ENCODE data around the gene PITPNM1.
"Not testable (repeated sequence)": the region's sequence is repeated elsewhere in the genome, so short reads cannot be mapped to it uniquely, and the experiment has no call there.

PITPNM1 gene

DNA sequence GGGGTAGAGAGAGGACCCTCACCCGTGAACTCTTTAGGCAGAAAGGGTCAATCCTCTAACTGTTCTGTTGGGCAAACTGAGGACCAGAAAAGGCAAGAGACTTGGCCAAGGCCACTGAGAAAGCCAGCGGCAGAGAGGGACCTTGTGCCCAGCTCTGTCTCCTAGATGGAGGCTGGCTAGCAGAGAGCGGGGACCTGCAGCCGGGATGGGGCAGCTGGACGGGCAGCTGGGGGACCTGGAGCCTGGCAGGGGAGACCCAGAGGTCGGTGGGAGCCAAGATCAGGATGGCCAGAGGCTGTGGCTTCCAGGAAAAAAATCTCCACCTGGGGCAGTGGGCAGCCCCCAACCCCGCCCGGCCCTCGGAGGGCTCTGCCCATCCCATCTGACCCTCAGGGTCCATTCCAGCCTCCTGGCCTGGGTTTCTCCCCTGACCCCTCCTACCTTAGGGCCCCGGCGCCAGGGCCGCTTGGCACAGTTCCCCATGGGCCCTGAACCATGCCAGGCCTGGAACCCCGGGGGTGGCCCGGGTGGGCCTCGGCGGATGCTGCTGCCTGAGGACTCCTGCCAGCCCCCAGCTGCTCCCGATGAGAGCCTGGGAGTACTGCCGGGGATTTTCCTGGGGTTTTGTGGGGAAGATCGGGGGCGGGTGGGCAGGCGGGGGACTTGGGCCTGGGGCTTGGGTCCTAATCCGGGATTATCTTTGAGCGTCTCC is 17.8 kb upstream of the PITPNM1 start, which contains the start of gene CABP2:
CABP2 (minus strand) TSS at position 603 of the 712 bp plus-strand sequence; CDS start at position 483, 120 bp downstream.
- no peak for DNase-seq

GRCh38 chr11:67522338-67522737 is 17.2 kb upstream of the PITPNM1 start:
- DNase-seq = no peak

GRCh38 chr11:67521924-67522323 is 16.8 kb upstream of the PITPNM1 start:
- no peak for DNase-seq

DNA sequence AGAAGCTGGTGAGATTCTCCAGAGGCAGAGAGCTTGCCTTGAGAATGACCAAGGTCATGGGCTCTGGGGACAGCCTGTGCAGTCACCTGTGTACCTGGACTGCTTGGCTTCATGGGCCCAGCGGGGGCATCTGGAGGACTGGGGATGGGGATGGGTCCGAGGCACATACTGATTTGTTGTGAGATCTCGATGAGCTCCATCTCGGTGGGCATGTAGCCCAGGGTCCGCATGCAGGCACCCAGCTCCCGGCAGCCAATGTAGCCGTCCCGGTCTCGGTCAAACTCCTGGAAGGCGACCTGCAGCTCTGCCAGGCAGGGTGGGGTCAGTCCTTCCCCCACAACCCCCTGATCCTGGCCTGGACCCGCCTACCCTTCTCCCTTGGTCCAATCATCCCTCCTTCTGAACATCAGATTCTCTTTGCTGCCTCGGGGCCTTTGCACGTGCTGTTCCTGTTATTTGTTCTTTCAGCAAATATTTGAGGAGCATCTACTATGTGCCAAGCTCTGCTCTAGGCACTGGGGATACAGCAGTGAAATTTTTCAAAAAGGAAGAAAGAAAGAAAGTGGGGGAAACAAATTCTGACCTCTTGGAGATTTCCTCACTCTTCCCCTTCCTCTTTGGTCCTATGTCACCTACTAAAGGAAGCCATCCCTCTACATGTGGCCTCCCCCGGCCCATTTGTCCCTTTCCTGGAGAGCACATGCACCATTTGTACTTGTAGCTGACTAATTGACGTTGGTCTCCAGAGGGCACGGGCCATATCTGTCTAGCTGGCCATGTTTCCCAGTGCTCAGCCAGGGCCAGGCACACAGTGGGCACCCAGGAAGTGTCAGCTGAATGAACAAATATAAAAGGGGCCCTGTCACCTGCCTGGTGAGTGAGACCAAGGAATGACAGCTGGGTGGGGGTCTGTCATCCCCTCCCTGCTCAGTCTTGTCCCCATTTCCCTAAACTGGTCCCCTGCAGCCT is 16.0 kb upstream of the PITPNM1 start:
- no peak for DNase-seq

- DNase-seq = no peak
These were observed 14.6 kb upstream of the PITPNM1 start for GRCh38 chr11:67519726-67520125.

DNA sequence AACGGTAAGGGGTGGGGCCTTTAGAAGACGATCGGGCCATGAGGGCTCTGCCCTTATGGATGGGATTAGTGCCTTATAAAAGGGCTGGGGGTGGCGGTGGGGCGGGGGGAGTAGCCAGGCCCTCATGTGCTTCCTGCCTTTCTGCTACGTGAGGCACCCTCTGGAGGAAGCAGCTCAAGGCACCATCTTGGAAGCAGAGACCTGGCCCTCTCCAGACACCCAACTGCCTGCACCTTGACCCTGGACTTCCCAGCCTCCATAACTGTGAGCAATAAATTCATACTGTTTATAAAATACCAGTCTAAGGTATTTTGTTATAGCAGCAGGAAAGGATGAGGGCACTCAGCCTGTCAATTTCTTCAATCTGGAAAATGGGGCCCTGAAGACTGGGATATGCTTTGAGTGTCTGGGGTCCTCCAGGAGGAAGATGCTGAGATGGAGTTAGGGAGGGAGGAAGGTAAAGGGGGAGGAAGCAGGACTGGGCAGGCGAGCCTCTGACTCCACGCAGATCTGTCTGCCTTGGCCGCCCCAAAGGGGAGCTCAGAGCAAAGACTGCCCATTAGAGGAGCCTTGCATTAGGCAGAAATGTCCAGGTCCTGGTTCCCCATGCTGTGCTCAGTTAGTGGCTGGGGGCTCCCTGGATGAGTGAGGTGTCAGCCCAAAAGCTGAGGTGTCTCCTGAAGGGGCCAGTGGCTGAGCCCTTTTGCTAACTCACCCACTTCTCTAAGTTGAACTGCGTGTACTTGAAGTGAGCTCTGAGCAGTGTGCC is 12.8 kb upstream of the PITPNM1 start:
- DNase-seq = no peak

GRCh38 chr11:67516806-67517205 is 11.6 kb upstream of the PITPNM1 start:
- no peak for DNase-seq

DNA sequence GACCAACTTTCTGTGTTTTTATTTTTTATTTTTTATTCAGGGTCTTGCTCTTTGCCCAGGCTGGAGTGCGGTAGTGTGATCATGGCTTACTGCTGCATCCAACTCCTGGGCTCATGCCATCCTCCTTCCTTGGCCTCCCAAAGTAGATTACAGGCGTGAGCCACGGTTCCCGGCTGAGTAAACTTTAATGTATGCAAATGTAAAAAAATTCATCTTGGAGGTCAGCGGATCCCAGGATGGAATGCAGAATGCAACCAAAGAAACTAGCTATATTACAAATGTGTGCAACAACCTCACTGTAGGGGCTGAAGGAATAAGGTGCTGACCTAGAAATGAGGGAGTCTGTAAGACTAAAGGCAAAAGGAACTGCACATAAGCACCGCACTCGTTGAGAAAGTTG is 9.0 kb upstream of the PITPNM1 start:
- DNase-seq = no peak

- DNase-seq = not testable (repeated sequence)
These were observed 6.4 kb upstream of the PITPNM1 start for GRCh38 chr11:67511558-67511957.

DNA sequence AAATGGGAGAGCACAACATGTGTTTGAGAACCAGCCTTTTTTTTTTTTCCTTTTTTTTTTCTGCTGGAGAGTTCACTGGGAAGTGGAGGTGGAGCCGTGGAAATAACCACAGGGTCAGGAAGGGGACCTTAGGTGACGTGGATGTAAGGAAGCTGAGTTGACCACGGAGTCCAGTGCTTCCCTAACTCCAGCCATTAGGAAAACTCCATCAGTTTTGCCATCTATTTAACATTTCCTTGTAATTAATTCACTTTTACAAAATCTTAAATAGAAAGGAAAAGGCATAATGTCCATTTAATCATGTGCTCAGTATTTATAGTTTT is 4.8 kb upstream of the PITPNM1 start:
- no peak for DNase-seq

DNA sequence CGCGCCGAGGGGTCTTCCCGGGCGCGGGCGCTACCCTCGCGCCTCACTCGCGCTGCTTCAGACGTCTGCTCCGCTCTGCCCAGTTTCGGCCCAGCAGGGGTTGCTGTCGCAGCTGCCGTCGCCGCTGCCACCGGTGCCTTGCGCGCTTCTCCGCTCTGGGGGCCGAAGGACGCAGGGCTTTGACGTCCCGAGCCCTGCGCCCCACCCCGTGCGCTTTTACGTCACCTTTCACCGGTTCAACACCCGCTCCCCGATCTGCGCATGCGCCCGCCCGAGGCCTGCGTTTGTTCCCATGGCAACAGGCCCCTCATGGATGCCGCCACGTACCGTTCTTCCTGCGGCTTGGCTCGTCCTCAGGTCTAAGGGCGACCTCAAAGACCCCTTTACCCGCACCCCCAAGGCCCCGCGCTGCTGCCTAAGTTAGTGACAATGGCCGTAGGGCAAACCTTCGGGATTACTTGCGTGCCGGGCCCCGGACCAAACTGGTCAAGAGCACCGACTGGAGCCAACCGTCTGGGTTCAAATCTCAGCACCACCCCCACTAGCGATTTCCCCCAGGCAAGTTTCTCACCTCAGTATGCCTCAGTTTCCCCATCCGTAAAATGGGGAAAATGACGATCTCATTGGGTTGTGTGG is 3.4 kb upstream of the PITPNM1 start:
- peak; percentile 100 for DNase-seq

DNA sequence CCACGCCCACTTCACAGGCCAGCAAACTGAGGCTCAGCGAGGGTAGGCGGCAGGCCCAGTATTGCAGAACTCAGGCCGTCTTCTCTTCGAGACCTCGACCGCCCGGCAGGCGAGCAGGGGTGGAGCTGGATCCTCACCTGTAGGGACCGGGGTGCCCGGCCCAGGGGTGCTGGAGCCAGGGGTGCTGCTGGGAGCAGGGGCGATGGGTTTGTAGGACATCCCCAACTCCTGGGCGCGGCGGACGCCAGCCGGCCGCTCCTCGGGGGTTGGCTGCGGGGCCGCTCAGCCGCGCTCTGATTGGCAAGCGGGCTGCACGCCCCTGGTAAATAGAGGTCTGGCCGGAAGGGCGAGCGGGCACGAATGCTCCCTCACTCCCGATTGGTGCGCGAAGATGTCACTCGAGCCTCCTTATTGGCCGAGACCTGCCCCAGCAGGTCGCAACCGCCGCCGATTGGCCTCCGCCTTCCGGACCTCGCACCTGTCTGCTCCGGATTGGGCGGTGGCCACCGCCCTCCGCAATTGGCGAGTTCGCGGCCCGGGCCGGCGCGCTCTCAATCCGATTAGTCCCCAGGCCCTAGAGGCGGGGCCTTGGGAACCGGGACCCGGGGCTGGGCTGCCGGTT is 2.8 kb upstream of the PITPNM1 start, which contains the start of gene CDK2AP2:
CDK2AP2 (minus strand) TSS at position 299 of the 622 bp plus-strand sequence; CDS start at position 219, 80 bp downstream.
- DNase-seq = peak; percentile 100

DNA sequence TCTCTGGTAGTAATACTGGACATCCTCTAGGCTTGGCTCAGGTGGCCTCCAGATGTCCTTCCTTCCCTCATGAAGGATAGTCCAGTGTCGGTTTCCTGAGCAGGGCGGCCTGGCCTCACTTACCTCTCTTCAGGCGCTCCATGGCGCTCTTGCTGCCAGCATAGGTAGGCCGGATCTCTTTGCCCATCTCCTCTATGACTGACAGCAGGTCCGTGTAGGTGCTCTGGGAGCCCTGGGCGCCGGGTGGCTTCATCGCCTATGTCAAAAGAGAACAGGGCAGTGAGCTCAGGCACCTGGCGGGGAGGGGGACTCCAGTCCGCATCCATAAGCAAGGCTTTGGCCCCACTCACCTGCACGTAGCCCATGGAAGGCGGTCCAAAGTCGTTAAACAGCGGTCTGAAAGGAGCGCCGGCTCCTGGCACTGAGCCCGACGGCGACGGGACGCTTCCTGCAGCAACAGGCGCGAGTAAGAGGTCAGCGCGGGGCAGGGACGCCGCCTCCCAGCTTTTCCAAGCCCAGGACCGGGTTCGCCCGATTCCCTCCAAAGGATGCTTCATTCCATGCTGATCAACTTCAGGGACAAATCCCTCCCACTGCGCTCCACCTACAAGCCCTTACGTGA is 2.2 kb upstream of the PITPNM1 start:
- DNase-seq = peak; percentile 97

DNA sequence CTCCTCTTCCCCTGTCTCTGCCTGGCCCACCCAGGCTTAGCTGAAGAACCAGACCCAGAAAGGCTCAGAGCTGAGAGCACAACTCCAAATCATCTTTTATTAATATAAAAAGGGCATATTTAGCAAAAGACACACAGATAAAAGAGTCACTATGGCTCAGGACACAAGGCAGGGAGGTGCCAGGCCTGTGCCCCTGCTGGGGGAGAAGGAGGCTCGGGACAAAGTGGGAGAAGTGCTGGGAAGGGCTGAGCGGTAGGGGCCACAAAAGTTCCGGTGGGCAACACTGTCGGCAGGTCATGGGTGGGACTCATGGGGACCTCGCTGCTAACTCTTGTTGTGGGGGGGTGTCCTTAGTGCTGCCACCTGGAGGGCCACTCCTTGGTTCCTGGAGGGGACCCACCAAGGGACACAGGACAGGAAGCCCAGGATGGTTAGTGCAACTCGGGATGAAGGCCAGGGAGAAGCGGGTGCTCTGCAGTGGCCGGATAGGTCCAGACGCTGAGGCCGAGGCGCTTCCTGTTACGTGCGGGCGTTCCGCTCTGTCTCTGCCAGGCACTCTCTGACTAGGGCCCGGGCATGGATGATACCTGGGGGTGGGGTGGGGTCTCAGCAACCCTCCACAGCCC is 1.4 kb upstream of the PITPNM1 start:
- peak; percentile 46 for DNase-seq

- peak; percentile 99 for DNase-seq
These were observed 638 bp upstream of the PITPNM1 start for GRCh38 chr11:67505605-67506396.

GRCh38 chr11:67504005-67504949 is 886 bp downstream of the PITPNM1 start:
- peak; percentile 68 for DNase-seq

DNA sequence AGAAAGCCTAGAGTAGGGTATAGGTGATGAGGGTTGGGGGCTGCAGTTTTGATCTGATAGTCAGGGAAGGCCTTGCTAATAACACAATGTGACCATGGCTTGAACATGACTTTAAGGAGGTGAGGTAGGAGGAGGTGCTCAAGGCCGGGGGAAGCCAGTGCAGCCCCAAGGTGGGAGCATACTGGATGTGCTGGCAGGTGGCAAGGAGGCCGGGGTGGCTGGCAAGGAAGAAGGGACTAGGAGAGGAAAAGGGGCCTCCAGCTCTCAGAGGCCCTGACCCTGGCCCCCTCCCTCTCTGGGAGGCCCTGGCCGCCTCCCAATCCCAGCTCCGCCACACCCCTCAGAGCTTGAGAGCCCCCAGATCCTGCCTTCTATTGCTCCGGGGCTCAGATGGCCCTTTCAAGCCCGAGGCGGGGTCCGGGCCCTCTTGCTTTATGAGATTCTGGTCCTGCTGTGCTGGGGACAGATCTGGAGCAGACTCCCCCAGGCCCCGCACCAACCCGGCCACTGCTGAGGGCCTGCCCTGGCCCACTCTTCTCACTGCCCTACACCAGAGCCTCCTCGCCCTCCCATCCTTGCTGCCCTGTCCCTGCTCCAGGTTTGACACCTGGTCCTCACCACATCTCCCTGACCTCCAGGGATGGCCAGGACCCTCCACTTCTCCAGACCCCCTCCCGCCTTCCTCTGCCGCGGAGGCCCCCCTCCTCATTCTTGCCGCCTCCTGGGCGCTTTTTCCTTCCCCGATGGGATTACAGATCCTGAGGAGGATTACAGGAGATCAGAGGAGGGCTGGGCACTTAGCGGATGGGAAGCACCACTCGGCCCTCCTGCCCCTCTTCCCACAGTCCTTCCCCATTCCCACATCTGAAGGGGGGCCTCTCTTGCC is 1.8 kb downstream of the PITPNM1 start:
- no peak for DNase-seq

Measured in DMS53 (cell line).